NK-92 (cell line): ENCODE data around the gene CNTN5.
"Not testable (repeated sequence)": the region's sequence is repeated elsewhere in the genome, so short reads cannot be mapped to it uniquely, and the experiment has no call there.

Source experiments
- DNase-seq: peaks from one replicate; lab custom pipeline; 2025; ENCODE audit not compliant: unreplicated experiment; lab: John Stamatoyannopoulos, UW

Gene CNTN5

DNA sequence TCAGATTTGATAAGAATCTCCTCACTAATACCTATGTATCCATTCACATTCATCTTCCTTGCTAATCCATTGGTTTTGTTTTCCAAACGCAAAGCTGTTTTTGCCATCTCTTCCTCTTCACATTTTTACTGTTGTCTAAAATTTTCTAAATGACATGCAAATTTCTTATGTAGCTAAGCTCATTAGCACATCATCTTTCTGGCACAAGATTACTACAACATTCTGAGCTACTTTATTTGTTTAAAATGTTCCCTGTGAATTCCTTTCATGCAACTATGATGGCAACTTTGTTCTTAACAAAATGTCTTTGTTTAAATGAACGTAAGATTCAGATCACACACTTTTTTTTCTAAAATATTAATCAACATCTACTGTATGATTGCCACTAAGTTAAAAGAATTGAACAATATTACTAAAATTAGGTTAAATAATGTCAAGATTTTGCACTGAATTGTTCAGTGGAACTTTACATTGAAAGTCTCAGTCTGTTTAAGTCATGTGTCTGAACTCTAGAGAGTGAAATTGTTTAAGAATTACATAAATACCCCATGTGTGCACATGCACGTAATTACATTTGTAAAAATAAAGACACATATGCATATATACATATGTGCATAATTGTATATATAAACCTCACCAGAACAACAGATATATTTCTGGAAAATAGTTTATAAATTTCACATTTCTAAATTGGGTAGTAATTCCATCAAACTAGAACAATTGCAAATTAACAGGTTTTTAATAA is 688.4 kb downstream of the CNTN5 start:
- DNase-seq: no peak

DNA sequence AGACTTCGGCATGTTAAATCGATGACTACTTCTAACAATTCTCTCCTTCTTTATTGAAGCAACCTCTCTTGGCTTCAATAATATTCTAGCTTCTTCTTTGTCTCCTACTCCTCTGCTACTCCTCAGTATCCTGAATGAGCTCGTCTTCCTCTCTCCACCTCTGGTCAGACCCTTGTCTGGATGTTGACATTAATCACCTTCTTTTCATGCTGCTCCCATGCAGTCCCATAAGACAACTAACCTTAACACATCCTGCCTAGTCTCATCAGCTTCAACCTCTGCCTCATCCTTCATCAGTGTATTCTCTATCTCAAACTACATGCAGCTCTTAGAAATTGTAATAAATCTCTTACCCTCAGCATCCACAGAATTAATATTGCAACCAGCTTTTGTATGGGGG is 695.6 kb downstream of the CNTN5 start:
- DNase-seq: no peak

DNA sequence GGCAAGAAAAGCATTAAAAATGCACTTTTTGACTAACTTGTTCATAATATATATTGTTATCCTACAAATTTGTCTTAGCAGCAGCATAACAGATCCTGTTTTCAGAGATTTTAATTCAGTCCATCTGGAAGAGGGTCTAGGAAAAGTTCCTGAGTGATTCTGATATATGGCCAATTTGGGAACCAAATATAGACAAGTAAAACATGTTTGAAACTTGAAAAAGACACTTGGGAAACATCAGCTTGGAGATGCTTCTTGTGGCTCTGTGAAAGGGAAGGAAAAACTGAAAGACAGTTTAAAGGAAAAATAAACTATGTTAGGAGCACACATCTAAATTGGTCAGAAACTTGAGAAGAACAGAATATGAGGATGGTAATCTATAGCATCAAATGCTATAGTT is 697.5 kb downstream of the CNTN5 start:
- DNase-seq: no peak

- no peak for DNase-seq
Measured at GRCh38 chr11:99739464-99740089, 718.8 kb downstream of the CNTN5 start.

GRCh38 chr11:99742501-99742900 is 721.8 kb downstream of the CNTN5 start:
- no peak for DNase-seq

DNA sequence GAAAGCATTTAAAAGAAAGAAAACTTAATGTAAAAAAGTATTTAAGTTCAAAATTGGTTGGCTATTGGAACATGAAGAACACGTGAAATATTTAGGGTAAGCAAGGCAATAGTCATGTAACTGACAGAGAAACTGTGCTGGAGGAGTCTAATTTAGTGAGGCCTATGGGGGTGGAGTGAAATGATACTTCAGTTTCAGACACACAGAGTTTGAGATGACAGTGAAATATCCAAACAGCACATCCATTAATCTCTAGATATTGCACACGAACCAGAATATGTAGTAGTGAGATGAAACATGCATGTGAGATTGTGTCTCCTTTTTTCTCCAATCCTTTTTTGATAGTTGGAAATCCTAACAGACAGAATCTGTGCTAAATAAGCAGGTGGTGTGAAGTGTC is 739.0 kb downstream of the CNTN5 start:
- DNase-seq: no peak

DNA sequence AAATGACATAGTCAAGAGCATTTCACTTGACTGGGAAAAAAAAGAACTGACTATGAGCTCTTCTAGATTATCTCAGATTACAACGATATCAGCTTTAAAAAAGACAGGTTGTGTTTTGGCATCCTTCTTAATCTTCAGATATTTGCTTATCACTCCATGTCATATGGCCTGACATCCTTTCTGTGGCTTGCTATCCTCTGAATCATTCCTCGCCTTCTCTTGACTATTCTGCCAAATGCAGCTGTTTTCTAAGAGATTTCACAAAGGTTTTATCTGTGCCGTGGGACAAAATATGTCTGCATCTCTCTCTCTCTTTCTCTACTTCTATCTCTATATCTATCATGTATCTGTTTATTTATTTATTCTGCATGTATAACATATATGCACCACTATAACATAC is 746.1 kb downstream of the CNTN5 start:
- DNase-seq: no peak

GRCh38 chr11:99773646-99774045 is 752.9 kb downstream of the CNTN5 start:
- no peak for DNase-seq

DNA sequence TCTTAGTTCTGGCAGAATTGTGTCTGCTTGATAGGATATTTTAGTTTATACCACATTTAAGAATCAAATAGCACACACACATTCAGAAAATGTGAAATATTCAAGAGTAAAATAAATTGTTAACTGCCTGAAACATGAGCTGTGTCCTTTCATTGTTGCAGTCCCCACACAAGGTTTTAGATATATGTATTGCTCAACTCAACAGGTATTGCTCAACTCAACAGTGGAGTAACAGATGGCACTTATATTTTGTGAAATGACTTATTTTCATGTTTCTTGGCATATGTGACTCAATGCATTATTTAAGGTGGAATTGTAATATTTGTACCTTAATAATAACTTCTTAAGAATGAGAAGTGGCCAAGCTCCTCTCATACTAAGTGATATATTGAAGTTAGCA is 760.3 kb downstream of the CNTN5 start:
- DNase-seq: no peak

DNA sequence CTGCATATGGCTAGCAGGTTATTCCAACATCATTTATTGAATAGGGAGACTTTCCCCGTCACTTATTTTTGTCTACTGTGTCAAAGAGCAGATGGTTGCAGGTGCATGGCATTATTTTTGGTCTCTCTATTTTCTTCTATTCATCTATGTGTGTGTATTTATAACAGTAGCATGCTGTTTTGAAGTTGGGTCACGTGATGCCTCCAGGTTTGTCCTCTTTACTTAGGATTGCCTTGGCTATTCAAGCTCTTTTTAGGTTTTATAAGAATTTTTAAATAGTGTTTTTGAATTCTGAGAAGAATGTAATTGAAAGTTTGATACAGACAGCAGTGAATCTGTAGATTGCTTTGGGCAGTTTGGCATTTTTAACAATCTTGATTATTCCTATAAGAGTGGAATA is 770.6 kb downstream of the CNTN5 start:
- no peak for DNase-seq

DNA sequence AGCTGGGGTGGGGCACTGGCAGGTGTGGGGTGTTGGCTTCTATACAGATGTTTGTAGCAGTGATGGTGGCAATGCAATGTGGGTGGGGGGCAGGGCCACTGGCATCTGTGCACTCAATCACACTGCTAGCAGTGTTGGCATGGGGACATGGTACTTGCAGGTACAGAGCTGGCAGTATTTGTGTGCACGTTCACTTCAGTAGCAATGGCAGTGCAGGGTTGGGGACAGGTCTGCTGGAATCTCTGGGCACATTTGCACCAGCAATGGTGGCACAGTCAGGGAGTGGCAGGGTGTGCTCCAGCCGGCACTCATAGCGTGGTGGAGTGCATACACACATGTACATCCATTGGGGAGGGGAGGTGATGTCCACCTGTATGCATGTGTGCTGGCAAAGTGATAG is 775.2 kb downstream of the CNTN5 start:
- DNase-seq: no peak

DNA sequence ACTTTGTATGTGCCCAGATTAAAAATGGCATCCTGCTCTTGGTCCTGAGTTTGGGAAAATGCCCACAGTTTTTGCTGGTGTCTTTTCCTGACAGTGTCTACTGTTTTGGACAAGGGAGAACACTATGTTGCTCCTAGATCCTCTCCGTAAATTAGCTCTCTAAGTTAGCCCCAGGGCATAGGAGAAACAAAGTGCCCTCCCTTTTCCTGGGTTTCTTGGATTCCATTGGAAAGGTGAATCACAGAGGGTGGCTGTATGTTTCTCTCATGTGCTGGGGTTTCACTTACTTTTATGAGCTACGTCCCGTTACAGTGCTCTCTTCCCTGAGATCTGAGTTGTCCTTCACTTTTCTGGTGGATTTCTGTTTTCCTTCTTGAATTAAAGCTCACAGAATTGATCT is 782.8 kb downstream of the CNTN5 start:
- DNase-seq: no peak

DNA sequence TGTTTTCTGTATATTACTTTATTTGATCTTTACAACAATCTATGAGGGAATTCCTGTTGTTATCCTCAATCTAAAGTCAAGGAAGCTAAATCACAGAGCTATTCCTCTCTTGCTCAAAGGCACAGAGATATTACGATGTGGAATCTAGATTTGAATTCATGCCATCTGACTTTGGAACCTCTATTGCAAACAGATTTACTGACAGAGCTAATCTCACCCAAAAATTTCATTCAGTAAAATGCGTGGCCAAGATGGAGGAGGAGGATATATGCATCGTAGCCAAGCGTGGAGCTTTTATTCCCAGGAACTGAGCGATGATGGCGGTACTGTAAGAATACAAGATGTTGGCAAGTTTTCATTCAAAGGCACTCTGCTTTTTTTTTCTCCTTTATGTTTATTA is 791.8 kb downstream of the CNTN5 start:
- DNase-seq: no peak

- DNase-seq: no peak
Measured at GRCh38 chr11:99814021-99814420, 793.3 kb downstream of the CNTN5 start.

GRCh38 chr11:99814738-99815137 is 794.0 kb downstream of the CNTN5 start:
- no peak for DNase-seq

- DNase-seq: no peak
Measured at GRCh38 chr11:99818991-99819390, 798.2 kb downstream of the CNTN5 start.

DNA sequence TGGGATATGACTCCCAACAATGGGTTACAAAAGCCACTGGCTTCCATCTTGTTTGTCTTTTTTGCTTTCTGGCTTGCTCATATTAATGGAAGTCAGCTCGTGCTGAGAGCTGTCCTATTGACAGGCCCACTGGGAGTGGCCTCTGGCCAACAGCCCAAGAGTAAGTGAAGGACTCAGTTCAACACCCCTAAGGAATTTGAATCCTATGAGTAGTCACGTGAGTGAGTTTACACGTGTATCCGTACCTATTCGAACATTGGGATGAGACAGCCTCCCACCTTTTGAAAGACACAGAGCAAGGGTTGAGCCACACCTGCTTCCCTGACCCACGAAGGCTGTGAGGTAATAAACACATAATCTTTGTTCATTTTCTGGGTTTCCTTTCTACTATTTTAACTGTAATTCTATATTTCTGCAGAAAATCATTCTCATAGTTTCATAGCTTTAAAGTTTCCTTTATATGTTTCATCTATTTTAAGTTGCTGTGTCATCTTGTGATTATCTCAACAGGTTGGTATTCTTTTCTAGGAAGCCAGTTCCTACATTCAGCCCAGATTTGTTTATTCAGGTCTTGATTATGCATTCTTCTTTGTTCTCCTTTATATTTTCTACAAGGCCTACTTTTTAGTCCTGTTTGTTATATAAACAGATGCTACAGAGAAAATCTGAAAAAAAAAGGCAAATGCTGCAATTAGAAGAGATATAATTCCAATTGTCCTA is 802.3 kb downstream of the CNTN5 start:
- DNase-seq: no peak

- not testable (repeated sequence) for DNase-seq
Measured at GRCh38 chr11:99836739-99837138, 816.0 kb downstream of the CNTN5 start.

GRCh38 chr11:99841885-99842284 is 821.1 kb downstream of the CNTN5 start:
- DNase-seq: no peak

DNA sequence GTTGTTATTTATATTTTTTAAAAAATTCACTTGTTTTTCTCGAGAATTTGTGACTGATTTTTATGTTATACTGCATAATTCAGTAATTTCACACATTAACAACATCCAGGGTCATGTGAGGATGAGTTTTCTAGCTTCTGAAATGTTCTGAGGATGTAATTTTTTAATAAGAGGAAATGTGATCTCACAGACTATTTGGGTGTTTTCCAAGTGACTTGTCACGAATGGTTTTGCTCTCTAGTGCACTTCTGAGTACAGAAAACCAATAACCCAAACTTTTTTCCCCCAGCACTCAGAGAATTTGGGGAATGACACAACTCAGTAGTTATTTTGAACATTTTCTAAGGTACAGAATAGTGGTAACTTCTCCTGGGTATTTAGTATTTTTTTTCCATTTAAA is 845.2 kb downstream of the CNTN5 start:
- DNase-seq: no peak

- DNase-seq: no peak
Measured at GRCh38 chr11:99881610-99882009, 860.9 kb downstream of the CNTN5 start.

GRCh38 chr11:99884750-99885149 is 864.0 kb downstream of the CNTN5 start:
- DNase-seq: no peak
